Upper lobe of left lung (tissue), 6 donors: Measurements from ENCODE around the gene KRTAP10-10. TPM values are rescaled to one million over a fixed set of nuclear protein-coding genes. Genes with fewer than 3 reads are reported as not detected.

Source experiments
- ATAC-seq, 2 donors: fragments of 200-7000 bp; cut with Tn5 transposase; one replicate each; pipeline ENCODE4 v1.9.1; 2022; ENCODE audit warnings: mild to moderate bottlenecking in 2 of 2, moderate library complexity in 2 of 2; ENCODE audit not compliant: low FRiP score in 2 of 2
- DNase-seq, 2 donors: peaks; one replicate each; pipeline ENCODE4 v3.0.0-alpha.2; 2019 to 2020
- H3K27ac ChIP-seq, 4 donors: fragments of 200-600 bp; sonication (generic); one replicate each; pipeline ENCODE4 v1.5.1; 2016 to 2019
- H3K27me3 ChIP-seq, 4 donors: fragments of 200-600 bp; sonication (generic); one replicate each; pipeline ENCODE4 v1.5.1; 2017 to 2019
- H3K36me3 ChIP-seq, 4 donors: fragments of 200-600 bp; sonication (generic); one replicate each; pipeline ENCODE4 v1.5.1; 2016 to 2019
- H3K4me1 ChIP-seq, 4 donors: fragments of 200-600 bp; sonication (generic); one replicate each; pipeline ENCODE4 v1.5.1; 2018 to 2019
- H3K4me3 ChIP-seq, 4 donors: fragments of 200-600 bp; sonication (generic); one replicate each; pipeline ENCODE4 v1.5.1; 2017 to 2019; ENCODE audit warnings: mild to moderate bottlenecking in 2 of 4, moderate library complexity in 1 of 4
- H3K9me3 ChIP-seq, 4 donors: fragments of 200-600 bp; sonication (generic); one replicate each; pipeline ENCODE4 v1.5.1; 2018 to 2019
- CTCF ChIP-seq, 6 experiments: fragments of 450-650 bp in 4 of 6; fragments of 200-600 bp in 2 of 6; sonication (generic) in 2 of 6; IDR thresholded peaks; one replicate each; pipeline ENCODE4 v1.5.1; 2016 to 2019; ENCODE audit warnings: antibody characterized with exemption in 6 of 6
- EP300 ChIP-seq, 4 donors: sonication (generic); formaldehyde crosslinking; IDR thresholded peaks; one replicate each; pipeline ENCODE4 v1.5.1; 2017; ENCODE audit warnings: antibody characterized with exemption in 4 of 4, control low read depth in 2 of 4
- POLR2A ChIP-seq, 4 donors: fragments of 450-650 bp; IDR thresholded peaks; one replicate each; pipeline ENCODE4 v1.5.1; 2016 to 2017; ENCODE audit warnings: antibody characterized with exemption in 4 of 4, mild to moderate bottlenecking in 2 of 4
- POLR2AphosphoS5 ChIP-seq, 2 donors: sonication (generic); formaldehyde crosslinking; IDR thresholded peaks; one replicate each; pipeline ENCODE4 v1.5.1; 2017; ENCODE audit warnings: antibody characterized with exemption in 2 of 2
- WGBS, 2 donors: methylation state at CpG; one replicate each; pipeline ENCODE4 v1.1.5; 2017 to 2018; 5-methylcytosine and 5-hydroxymethylcytosine counted together
- total RNA-seq, 6 donors: library from RNA; depleted of rRNA in 4 of 6; stranded (reverse); fragments of >200 nt in 4 of 6; gene quantifications; one replicate each; pipeline versions ENCODE4 v1.1.0 to v1.2.1, GENCODE V29; 2016 to 2021
- donor health status: DM: no; HTN: no; CAD: no; lungs with moderate emphysema.
- donor health status: DM: no; HTN: yes; CAD: no; lungs with severe emphysema.

Gene KRTAP10-10
- total RNA-seq, 6 donors from 2014 or later, result not detected

GRCh38 chr21:44601596-44602462, 35.3 kb upstream of the KRTAP10-10 start:
- TF ChIP-seq CTCF (IDR thresholded peaks at IDR 0.05) (no peak), EP300 (IDR thresholded peaks at IDR 0.05) (no peak), POLR2AphosphoS5 (IDR thresholded peaks at IDR 0.05) (no peak), POLR2A (IDR thresholded peaks at IDR 0.05) (no peak)
- Histone ChIP-seq H3K27ac (no peak overlapping the region), H3K9me3 (no peaks in the 10 kb centered on the region), H3K4me1 (no peaks in the 10 kb centered on the region), H3K4me3 (no peak overlapping the region), H3K36me3 (no peaks in the 10 kb centered on the region), H3K27me3 (no peaks in the 10 kb centered on the region)
- ATAC-seq, result peak in 1 of 2 donors; percentile 63
- 71 to 81% methylated on average over 20 to 23 of the region's 23 CpGs for WGBS, 2 donors
- DNase-seq, result peak in 1 of 2 donors; percentile 56

- H3K4me3 ChIP-seq, result no peak overlapping the region
- H3K9me3 ChIP-seq, result no peaks in the 10 kb centered on the region
- no peaks in the 10 kb centered on the region for H3K4me1 ChIP-seq
- no peak for TF ChIP-seq POLR2A (IDR thresholded peaks at IDR 0.05)
- TF ChIP-seq EP300 (IDR thresholded peaks at IDR 0.05), result no peak
- no peak for TF ChIP-seq CTCF (IDR thresholded peaks at IDR 0.05)
- TF ChIP-seq POLR2AphosphoS5 (IDR thresholded peaks at IDR 0.05), result no peak
- H3K27ac ChIP-seq, result no peak overlapping the region
- no peaks in the 10 kb centered on the region for H3K36me3 ChIP-seq
- no peaks in the 10 kb centered on the region for H3K27me3 ChIP-seq
- ATAC-seq, result no peak
- WGBS, 2 donors, result 82% methylated on average over 20 of the region's 21 CpGs; no CpG with 5 or more reads in 1 of the 2 donors
- peak in 1 of 2 donors; percentile 37 for DNase-seq
Measured at GRCh38 chr21:44602463-44602850, 34.7 kb upstream of the KRTAP10-10 start.

- no peaks in the 10 kb centered on the region for H3K9me3 ChIP-seq
- H3K4me1 ChIP-seq, result no peaks in the 10 kb centered on the region
- H3K27me3 ChIP-seq, result no peaks in the 10 kb centered on the region
- ATAC-seq, result peak in 1 of 2 donors; percentile 31
- DNase-seq, result no peak
- TF ChIP-seq CTCF (IDR thresholded peaks at IDR 0.05), result no peak
- TF ChIP-seq POLR2AphosphoS5 (IDR thresholded peaks at IDR 0.05), result no peak
- no peak for TF ChIP-seq POLR2A (IDR thresholded peaks at IDR 0.05)
- TF ChIP-seq EP300 (IDR thresholded peaks at IDR 0.05), result no peak
- H3K36me3 ChIP-seq, result no peaks in the 10 kb centered on the region
- WGBS, 2 donors, result 59% methylated on average over 5 to 17 of the region's 17 CpGs
- H3K27ac ChIP-seq, result no peak overlapping the region
- no peak overlapping the region for H3K4me3 ChIP-seq
Measured at GRCh38 chr21:44603109-44603875, 33.9 kb upstream of the KRTAP10-10 start.

GRCh38 chr21:44603911-44604310, 33.2 kb upstream of the KRTAP10-10 start:
- no peak for TF ChIP-seq POLR2AphosphoS5 (IDR thresholded peaks at IDR 0.05)
- TF ChIP-seq POLR2A (IDR thresholded peaks at IDR 0.05), result no peak
- TF ChIP-seq EP300 (IDR thresholded peaks at IDR 0.05), result no peak
- no peak for TF ChIP-seq CTCF (IDR thresholded peaks at IDR 0.05)
- 89 to 91% methylated on average over 5 to 8 of the region's 8 CpGs for WGBS, 2 donors
- H3K36me3 ChIP-seq, result no peaks in the 10 kb centered on the region
- no peak overlapping the region for H3K27ac ChIP-seq
- H3K4me3 ChIP-seq, result no peak overlapping the region
- no peaks in the 10 kb centered on the region for H3K9me3 ChIP-seq
- H3K27me3 ChIP-seq, result no peaks in the 10 kb centered on the region
- ATAC-seq, result no peak
- no peak for DNase-seq
- no peaks in the 10 kb centered on the region for H3K4me1 ChIP-seq
